NCI-H1105 treated with DMSO at 0.1 percent for 48 hours (cell line): ENCODE measurements around the gene FSTL4.
"Not testable (repeated sequence)": the region's sequence is repeated elsewhere in the genome, so short reads cannot be mapped to it uniquely, and the experiment has no call there.

ENCODE experiments used
- DNase-seq: peaks from one replicate; lab custom pipeline; 2025; lab: John Stamatoyannopoulos, UW

The FSTL4 gene

GRCh38 chr5:133222521-133222920 is 389.8 kb downstream of the FSTL4 start:
- DNase-seq: no peak

- no peak for DNase-seq
These were observed 390.3 kb downstream of the FSTL4 start for GRCh38 chr5:133222040-133222439.

DNA sequence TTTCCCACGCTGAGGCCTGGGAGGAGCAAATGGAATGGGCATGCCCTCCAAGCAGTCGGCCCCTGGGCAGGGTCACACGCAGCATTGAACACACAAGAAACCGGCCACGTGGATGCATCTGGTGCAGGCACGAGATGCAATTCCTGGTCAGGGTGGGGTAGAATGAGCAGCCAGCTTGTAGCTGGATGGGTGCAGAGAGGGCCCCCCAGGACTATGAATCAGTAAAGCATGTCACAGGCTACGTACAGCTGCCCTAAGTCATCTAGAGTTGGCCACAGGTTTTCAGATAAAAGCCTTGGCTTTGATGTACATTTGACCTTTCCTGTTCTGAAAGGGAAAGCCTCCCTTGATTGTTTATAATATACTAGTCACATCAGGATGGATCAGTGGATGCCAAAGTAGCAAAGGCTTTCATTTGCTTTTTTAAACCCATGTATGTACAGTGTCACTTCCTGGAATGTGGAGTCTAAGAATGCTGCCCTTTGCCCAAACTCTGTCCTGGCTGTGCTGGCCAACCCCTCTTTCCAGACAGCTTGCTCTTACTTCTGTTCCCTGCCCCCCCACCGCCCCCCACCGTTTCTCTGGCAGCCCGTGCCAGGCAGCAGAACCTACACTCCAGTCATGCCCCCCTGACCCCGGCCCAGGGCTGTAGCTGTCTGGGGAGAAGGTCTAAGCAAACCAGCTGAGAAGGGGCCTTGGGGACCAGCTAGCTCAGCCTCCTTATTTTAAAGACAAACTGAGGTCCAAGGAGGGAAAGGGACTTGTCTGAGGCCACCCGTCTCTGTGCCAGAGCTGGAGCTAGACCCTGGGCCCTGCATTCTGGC is 391.3 kb downstream of the FSTL4 start:
- no peak for DNase-seq

DNA sequence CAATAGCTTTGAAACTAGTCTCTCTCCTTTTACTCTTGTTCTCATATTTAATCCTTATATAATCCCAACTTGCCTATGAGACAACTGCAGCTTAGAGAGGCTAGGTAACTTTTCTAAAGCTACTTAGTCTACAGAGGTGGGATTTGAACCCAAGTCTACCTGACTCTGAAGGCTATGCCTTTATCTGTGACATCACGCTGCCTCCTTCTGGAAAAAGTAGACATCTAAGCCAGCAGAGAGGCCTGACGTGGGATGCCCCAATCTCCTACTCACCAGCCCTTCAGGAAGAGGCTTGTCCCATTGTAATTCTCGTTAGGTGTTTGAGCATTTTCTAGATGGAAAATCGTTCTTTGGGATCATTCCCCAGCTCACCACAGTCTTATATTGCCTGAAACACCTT is 393.0 kb downstream of the FSTL4 start:
- DNase-seq: no peak

- not testable (repeated sequence) for DNase-seq
These were observed 396.2 kb downstream of the FSTL4 start for GRCh38 chr5:133216138-133216537.

- DNase-seq: no peak
These were observed 398.1 kb downstream of the FSTL4 start for GRCh38 chr5:133214153-133214820.

DNA sequence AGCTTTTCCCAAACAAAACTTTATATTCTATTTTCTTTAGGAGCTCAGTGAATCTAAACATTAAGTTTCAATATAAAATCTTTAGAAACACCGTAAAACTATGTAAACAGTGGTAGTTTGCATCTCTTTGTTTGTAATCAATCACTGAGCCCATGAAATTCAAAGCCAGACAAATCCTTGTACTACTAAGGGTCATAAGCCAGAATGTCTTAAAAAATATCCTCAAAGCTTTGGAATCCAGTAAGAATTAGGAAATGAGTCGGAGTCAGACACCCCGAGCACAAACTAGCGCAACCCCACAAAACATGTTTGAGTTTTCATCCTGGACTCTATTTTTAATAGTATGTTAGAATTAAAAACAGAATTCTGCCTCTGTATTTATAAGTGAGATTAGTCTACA is 406.7 kb downstream of the FSTL4 start:
- DNase-seq: no peak

GRCh38 chr5:133205204-133205603 is 407.1 kb downstream of the FSTL4 start:
- DNase-seq: no peak

- DNase-seq: no peak
These were observed 408.7 kb downstream of the FSTL4 start for GRCh38 chr5:133203317-133204305.

DNA sequence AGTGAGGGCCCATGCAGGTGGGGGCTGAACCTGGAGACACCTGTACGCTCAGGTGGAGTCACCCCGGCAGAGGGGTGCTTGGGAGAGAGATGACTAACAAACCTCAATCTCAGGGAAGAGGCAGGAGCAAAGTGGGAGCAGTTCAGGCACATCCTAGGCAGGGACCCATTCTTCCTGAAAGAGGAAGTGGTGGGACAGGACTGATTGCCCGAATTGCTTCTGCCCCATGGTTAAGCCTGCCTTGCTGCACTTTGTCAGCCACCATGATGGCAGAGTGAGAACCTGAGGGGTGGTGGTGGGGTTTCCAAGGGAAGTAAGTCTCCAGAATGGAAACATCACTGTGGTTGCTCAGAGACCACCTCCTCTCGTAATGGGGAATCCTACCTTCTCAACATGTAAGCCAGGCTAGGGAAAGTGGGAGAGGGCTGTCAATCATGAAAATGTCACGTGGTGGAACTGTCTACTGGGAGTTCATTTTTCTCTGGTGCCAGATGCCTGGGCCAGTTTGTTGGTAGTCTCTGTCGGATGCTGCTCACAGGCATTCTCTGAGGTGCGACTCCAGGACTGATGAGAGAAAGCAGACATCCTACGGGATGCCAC is 410.2 kb downstream of the FSTL4 start:
- no peak for DNase-seq

- DNase-seq: no peak
These were observed 411.0 kb downstream of the FSTL4 start for GRCh38 chr5:133201310-133201709.

DNA sequence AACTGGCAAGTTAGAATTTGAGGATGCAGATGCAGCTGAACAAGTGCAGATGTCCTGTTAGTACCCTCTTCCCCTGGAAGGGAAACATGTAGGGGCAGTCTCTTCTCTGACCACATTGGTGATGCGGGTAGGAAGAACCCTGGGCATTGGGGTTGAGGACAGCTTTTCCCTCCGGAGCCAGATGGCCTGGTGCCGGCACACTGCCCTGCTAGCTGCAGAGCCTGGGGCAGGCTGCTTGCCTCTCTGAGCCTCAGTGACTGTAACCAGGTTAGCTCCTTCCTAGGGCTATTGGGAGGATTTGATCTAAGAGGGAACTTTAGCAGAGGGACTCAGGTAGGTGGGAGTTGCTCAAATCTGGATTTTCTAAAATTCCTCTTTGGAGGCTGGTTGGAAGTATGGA is 412.1 kb downstream of the FSTL4 start:
- DNase-seq: no peak

- DNase-seq: no peak
These were observed 412.7 kb downstream of the FSTL4 start for GRCh38 chr5:133199417-133200178.

- DNase-seq: no peak
These were observed 413.8 kb downstream of the FSTL4 start for GRCh38 chr5:133198511-133198910.

GRCh38 chr5:133196441-133197085 is 415.8 kb downstream of the FSTL4 start:
- DNase-seq: no peak

DNA sequence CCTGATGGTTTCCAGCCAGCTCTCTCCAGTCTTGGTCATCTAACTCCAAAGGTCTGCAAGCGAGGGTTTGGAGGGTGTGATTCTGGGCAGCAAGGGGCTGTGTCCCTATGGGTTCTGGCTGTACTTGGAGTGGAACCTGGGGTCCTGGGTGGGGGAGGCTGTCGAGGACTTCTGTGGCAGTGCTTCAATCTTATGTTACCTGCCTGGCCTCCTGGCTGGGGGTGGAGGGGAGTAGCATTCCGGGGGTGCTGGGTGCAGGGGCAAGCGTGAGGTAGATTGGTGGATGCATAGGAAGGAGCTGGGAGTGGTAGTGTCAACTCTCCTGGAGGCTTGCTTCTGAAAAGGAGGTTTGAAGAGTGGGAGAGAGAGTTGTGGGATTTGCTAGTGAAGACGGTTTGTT is 417.1 kb downstream of the FSTL4 start:
- DNase-seq: no peak

- DNase-seq: no peak
These were observed 418.5 kb downstream of the FSTL4 start for GRCh38 chr5:133193794-133194193.

- no peak for DNase-seq
These were observed 419.6 kb downstream of the FSTL4 start for GRCh38 chr5:133192716-133193115.

DNA sequence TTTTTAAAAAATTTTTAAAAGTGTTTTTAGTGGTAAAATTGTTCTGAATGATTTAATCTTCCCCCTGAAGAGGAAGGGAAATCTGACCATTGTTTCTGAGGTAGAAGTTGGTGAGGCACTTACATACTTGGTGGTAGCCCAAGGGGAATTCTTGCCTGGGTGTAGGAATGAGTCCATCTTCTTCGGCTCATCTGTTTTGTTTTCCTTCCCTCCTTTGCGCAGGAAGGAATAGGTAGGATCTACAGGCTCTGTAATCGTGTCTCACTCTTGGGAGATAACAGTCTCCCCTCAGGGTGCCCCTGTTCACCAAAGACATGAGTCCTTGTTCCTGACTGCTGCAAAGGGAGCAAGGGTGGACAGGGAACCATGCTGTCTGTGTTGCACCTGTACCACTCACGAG is 422.5 kb downstream of the FSTL4 start:
- no peak for DNase-seq

DNA sequence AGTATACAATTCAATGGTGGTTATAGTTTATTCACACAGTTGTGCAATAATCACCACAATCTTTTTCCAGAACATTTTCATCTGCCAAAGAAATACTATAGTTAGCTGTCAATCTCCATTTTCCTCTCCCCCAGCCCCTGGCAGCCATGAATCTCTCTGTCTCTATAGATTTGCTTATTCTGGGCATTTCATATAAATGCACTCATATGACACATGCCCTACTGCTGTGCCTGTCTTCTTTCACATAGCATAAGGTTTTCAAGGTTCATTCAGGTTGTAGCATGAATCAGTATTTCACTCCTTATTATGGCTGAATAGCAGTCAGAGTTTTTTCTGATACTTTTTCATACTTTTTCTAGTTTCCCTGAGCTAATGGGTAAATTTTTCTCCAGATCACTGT is 432.9 kb downstream of the FSTL4 start:
- no peak for DNase-seq
